Measurements from ENCODE around the gene MEIOB. TPM values are rescaled to one million over a fixed set of nuclear protein-coding genes. Genes with fewer than 3 reads are reported as not detected.
A peak's percentile ranks its signal among the peaks of the same experiment; 100 is the strongest.

The MEIOB gene
- total RNA-seq, 1 experiment from 2014 or later = not detected

DNA sequence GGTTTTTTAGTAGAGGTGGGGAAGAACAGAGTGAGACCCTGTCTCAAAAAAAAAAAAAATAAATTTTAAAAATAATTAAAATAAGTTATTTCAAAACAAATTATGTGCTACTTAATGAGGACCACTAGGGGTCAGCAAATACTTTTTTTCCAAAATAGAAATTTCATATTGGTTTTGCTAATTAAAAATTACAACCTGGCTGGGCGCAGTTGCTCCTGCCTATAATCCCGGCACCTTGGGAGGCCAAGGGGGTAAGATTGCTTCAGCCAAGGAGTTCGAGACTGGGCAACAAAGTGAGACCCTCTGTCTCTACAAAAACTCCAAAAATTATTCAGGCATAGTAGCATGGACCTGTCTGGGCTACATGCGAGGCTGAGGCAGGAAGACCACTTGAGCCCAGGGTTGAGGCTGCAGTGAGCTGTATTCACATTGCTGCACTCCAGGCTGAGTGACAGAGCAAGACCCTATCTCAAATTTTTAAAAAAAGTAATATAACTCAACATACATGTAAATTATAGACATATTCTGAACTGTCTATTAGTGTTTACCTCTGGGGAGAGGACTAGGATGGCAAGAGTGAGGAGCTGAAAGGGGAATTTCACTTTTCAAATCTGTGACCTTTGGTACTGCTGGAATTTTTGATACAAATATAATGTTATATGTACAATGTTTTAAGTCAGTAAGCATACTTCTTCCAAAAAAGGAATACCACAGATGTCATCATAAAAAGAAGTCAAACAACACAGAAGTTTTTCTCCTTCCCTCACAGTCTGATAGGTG, 8.1 kb downstream of the MEIOB start:
- Histone ChIP-seq H3F3A (ENCODE audit: low read length, unreplicated experiment) (no peaks in the 10 kb centered on the region), H3K9ac (ENCODE audit: low read length) (no peak overlapping the region), H3K4me1 (ENCODE audit: insufficient read depth, low read length) (no peaks in the 10 kb centered on the region), H3K79me2 (ENCODE audit: low read length) (no peaks in the 10 kb centered on the region), H3K9me2 (replicated peaks; ENCODE audit: low read length) (no peaks in the 10 kb centered on the region), H3K9me3 (ENCODE audit: low read length) (no peaks in the 10 kb centered on the region), H3K4me3 (ENCODE audit: low read length) (no peak overlapping the region), H2AFZ (ENCODE audit: low read length) (no peak overlapping the region), H3K4me2 (ENCODE audit: low read length) (no peak overlapping the region), H3K27me3 (ENCODE audit: low read length) (no peaks in the 10 kb centered on the region), H4K20me1 (ENCODE audit: low read length) (no peaks in the 10 kb centered on the region), H3K36me3 (ENCODE audit: low read depth, low read length) (no peaks in the 10 kb centered on the region), H3K27ac (ENCODE audit: low read length) (no peak overlapping the region)
- ATAC-seq = no peak
- ChIA-PET CTCF (no interaction called here), POLR2A (ENCODE audit: unreplicated experiment) (no interaction called here)
- intact Hi-C loops (cut with micrococcal nuclease) = loop anchor here (1.0 to 2.0 kb wide), 2 partner anchors 65 to 68 kb away; no protein-coding TSS in a partner anchor
- no peak for TF ChIP-seq EZH2phosphoT487 (IDR thresholded peaks at IDR 0.05; ENCODE audit: borderline replicate concordance, low read length)
- TF ChIP-seq, protein P1, sequence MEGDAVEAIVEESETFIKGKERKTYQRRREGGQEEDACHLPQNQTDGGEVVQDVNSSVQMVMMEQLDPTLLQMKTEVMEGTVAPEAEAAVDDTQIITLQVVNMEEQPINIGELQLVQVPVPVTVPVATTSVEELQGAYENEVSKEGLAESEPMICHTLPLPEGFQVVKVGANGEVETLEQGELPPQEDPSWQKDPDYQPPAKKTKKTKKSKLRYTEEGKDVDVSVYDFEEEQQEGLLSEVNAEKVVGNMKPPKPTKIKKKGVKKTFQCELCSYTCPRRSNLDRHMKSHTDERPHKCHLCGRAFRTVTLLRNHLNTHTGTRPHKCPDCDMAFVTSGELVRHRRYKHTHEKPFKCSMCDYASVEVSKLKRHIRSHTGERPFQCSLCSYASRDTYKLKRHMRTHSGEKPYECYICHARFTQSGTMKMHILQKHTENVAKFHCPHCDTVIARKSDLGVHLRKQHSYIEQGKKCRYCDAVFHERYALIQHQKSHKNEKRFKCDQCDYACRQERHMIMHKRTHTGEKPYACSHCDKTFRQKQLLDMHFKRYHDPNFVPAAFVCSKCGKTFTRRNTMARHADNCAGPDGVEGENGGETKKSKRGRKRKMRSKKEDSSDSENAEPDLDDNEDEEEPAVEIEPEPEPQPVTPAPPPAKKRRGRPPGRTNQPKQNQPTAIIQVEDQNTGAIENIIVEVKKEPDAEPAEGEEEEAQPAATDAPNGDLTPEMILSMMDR (conservative IDR thresholded peaks at IDR 0.05; ENCODE audit: low read depth, low read length) = peak; percentile 42; the same call in 1 of the 2 replicates
- TF ChIP-seq EZH2 (IDR thresholded peaks at IDR 0.05; ENCODE audit: low read length, unreplicated experiment) = no peak
- DNase-seq = peak; percentile 43
- no TSS peak for BruUV-seq (replicated peaks)

GRCh38 chr16:1862394-1862793, 9.6 kb downstream of the MEIOB start:
- Histone ChIP-seq H3K4me3 (ENCODE audit: low read length) (no peak overlapping the region), H3F3A (ENCODE audit: low read length, unreplicated experiment) (no peaks in the 10 kb centered on the region), H3K4me1 (ENCODE audit: insufficient read depth, low read length) (no peaks in the 10 kb centered on the region), H3K27me3 (ENCODE audit: low read length) (no peaks in the 10 kb centered on the region), H2AFZ (ENCODE audit: low read length) (no peak overlapping the region), H3K27ac (ENCODE audit: low read length) (no peak overlapping the region), H3K36me3 (ENCODE audit: low read depth, low read length) (no peaks in the 10 kb centered on the region), H4K20me1 (ENCODE audit: low read length) (no peaks in the 10 kb centered on the region), H3K9me3 (ENCODE audit: low read length) (no peaks in the 10 kb centered on the region), H3K79me2 (ENCODE audit: low read length) (no peaks in the 10 kb centered on the region), H3K9ac (ENCODE audit: low read length) (no peak overlapping the region), H3K4me2 (ENCODE audit: low read length) (no peak overlapping the region), H3K9me2 (replicated peaks; ENCODE audit: low read length) (no peaks in the 10 kb centered on the region)
- TF ChIP-seq, protein P1 (conservative IDR thresholded peaks at IDR 0.05; ENCODE audit: low read depth, low read length) = no peak
- TF ChIP-seq EZH2 (IDR thresholded peaks at IDR 0.05; ENCODE audit: low read length, unreplicated experiment) = no peak
- TF ChIP-seq EZH2phosphoT487 (IDR thresholded peaks at IDR 0.05; ENCODE audit: borderline replicate concordance, low read length) = no peak
- ChIA-PET POLR2A (ENCODE audit: unreplicated experiment) (no interaction called here), CTCF (interaction anchor here (0.5 kb wide), 1 partner anchor 278 kb away, joined by 4 read pairs; no protein-coding TSS in a partner anchor)
- ATAC-seq (no peak), DNase-seq (no peak)
- intact Hi-C loops (cut with micrococcal nuclease) = loop anchor here (2.0 kb wide), 1 partner anchor 66 kb away; no protein-coding TSS in a partner anchor
- no TSS peak for BruUV-seq (replicated peaks)

- Histone ChIP-seq H3K27me3 (ENCODE audit: low read length) (no peaks in the 10 kb centered on the region), H3K36me3 (ENCODE audit: low read depth, low read length) (no peaks in the 10 kb centered on the region), H2AFZ (ENCODE audit: low read length) (no peak overlapping the region), H4K20me1 (ENCODE audit: low read length) (no peaks in the 10 kb centered on the region), H3K9ac (ENCODE audit: low read length) (no peak overlapping the region), H3K4me3 (ENCODE audit: low read length) (no peak overlapping the region), H3K27ac (ENCODE audit: low read length) (no peak overlapping the region), H3K4me2 (ENCODE audit: low read length) (no peak overlapping the region), H3K9me2 (replicated peaks; ENCODE audit: low read length) (no peaks in the 10 kb centered on the region), H3K79me2 (ENCODE audit: low read length) (no peaks in the 10 kb centered on the region), H3F3A (ENCODE audit: low read length, unreplicated experiment) (no peaks in the 10 kb centered on the region), H3K4me1 (ENCODE audit: insufficient read depth, low read length) (no peaks in the 10 kb centered on the region), H3K9me3 (ENCODE audit: low read length) (no peaks in the 10 kb centered on the region)
- POLR2A ChIA-PET (ENCODE audit: unreplicated experiment) = no interaction called here
- ATAC-seq = no peak
- BruUV-seq (replicated peaks) = no TSS peak
- DNase-seq = no peak
- intact Hi-C loops (cut with micrococcal nuclease) = loop anchor here (2.0 kb wide), 1 partner anchor 67 kb away; no protein-coding TSS in a partner anchor
- CTCF ChIA-PET = no interaction called here
- TF ChIP-seq EZH2 (IDR thresholded peaks at IDR 0.05; ENCODE audit: low read length, unreplicated experiment) (no peak), EZH2phosphoT487 (IDR thresholded peaks at IDR 0.05; ENCODE audit: borderline replicate concordance, low read length) (no peak)
- TF ChIP-seq, protein P1 (conservative IDR thresholded peaks at IDR 0.05; ENCODE audit: low read depth, low read length) = no peak
Measured at GRCh38 chr16:1861730-1862129, 10.2 kb downstream of the MEIOB start.
